Stomach (tissue), 4 donors: ENCODE results near the gene NSDHL.

Source experiments
- POLR2AphosphoS5 ChIP-seq, 3 donors: sonication (generic); formaldehyde crosslinking; IDR thresholded peaks; one replicate each; pipeline ENCODE4 v1.6.1; 2016; ENCODE audit warnings: antibody characterized with exemption in 3 of 3
- TF ChIP-seq, protein P1 (sequence below), 7 experiments: fragments of 450-650 bp in 4 of 7; fragments of 200-600 bp in 3 of 7; sonication (generic) in 3 of 7; IDR thresholded peaks; one replicate each; pipeline ENCODE4 v1.5.1; 2016 to 2019; ENCODE audit warnings: antibody characterized with exemption in 7 of 7, control low read depth in 2 of 7, mild to moderate bottlenecking in 1 of 7

DNA sequence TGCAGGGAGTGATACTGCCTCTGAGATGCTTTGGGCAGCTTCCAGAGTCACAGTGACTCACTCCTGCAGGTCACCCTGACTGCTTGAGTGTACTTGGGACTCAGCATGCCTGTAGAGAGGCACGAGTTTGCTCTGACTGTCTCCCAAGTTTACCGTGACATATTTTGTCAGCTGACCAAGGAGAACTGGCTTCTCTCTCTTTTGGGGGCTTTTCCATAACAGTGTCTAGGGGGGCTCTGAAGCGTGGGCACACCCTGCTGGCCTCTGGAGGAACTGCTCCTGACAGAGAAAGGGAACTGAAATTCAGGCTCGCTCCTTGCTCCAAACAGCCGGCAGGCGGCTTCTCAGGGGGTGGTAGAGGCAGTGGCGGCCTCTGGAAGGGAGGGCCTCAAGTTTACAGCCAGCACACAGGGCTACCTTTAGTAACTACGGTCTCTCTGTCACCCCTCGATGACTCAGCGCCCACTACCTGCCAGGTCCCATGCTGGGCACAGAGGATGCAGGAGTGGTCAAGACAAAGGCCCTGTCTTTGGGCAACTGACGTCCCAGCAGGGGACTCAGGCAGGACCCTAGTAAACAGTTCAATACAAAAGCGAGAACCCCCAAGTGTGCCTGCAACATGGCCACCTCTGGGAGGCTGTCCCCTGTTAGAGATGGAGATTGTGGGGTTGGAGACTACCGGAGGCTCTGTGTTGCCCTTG is 84.8 kb downstream of the NSDHL start:
- TF ChIP-seq, protein P1, sequence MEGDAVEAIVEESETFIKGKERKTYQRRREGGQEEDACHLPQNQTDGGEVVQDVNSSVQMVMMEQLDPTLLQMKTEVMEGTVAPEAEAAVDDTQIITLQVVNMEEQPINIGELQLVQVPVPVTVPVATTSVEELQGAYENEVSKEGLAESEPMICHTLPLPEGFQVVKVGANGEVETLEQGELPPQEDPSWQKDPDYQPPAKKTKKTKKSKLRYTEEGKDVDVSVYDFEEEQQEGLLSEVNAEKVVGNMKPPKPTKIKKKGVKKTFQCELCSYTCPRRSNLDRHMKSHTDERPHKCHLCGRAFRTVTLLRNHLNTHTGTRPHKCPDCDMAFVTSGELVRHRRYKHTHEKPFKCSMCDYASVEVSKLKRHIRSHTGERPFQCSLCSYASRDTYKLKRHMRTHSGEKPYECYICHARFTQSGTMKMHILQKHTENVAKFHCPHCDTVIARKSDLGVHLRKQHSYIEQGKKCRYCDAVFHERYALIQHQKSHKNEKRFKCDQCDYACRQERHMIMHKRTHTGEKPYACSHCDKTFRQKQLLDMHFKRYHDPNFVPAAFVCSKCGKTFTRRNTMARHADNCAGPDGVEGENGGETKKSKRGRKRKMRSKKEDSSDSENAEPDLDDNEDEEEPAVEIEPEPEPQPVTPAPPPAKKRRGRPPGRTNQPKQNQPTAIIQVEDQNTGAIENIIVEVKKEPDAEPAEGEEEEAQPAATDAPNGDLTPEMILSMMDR (IDR thresholded peaks at IDR 0.05): peak in 4 of 7 experiments; percentile 8 to 32 (median 24)
- TF ChIP-seq POLR2AphosphoS5 (IDR thresholded peaks at IDR 0.05): no peak
